ELF-1 (cell line): ENCODE results near the gene DCHS1.

Experiments
- DNase-seq: peaks from one replicate; pipeline ENCODE4 v3.0.0-alpha.2; 2016; ENCODE audit warnings: low read depth, low spot score

The DCHS1 gene

DNA sequence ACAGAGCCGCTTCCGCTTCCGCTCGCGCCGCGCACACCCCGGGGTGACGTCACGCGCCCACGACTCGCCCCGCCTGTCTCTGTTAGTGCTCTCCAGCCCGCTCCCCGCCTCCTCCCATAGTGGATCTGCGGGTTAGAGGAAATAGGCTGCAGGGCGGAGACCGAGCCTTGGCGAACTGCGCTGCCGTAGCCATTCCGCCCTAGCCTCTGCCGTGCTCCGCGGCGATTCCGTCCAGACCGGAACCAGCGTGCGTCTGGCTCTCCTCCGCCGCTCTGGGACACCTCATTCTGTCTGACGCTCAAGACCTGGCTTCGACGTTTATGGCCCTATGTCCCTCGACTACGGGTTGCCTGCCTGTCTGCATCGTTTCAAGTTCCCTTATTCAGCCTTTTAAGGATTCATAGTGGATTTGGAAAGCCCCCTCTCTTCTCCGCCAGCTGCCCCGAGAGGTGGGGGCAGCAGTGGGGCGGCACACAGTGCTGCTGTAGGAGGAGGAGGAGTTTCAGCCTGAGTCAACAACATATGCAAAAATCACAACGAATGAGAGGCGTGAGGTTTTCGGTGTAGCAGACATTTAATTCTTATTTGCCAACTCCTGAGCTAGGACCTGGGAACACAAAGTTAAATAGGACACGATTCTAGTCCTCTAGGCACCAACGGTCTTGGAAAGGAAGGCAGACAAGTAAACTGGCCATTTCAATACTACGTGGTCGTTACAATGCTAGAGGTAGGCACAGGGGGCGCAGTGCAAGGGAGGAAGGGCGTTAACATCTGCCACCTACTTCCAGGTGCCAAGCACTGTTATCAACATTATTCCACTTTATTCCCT lies 43.2 kb downstream of the DCHS1 start, which contains the start of gene TAF10:
TSS of gene TAF10 (minus strand) at position 4 of the 829 bp plus-strand sequence. CDS start 27 bp downstream, outside the sequence.
- peak; percentile 97 for DNase-seq

DNA sequence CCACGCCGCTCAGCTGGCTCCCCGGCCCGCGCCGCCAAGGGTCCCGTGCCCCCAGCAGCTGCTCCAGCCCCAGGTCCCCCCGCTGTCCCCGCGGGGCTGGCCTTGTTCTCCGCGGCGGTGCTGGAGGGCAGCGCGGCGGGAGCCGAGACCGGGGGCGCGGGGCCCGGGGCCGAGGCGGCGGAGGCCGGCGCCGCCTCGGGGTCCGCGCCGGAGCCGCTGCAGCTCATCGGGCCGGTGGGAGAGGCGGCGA lies 43.7 kb downstream of the DCHS1 start:
- DNase-seq, result no peak

DNA sequence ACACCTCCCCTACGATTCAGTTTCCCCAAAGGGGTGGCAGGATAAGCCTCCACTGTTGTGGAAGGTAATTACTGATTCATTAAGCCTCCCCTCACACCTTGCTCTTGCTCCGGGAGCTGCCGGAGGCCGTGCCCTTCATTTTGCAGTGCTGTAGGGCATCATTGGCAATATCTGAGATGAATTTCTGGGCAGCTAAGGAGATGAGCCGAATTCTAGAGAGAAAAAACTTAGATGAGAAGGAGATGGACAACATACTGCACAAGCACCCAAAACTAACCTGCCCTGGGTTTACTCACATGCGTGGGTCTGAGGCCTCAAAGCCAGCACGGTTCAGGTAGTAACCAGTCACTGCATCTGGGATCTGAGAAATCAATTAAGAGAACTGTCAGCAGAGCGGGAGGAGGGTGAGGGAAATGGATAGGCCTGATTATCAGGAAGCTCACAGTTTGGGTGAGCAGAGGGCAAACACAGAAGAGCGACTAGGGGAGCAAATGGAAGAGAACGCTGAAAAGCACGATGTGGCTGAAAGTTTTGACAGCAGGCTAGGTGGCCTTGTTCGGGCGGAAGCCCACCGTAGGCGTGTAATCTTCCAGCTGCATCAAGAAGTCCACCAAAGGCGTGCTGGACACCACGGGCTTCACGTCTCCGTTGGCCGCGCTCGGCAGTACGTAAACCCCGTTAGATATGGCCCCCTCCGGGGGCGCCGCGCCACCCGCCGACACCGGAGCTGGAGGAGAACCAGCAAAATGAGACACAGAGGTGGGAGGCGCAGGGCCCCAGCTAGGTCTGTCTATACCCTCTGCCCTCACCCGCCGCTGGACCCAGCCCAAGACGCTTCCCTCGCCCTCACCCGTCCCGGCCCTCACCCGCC lies 44.3 kb downstream of the DCHS1 start:
- DNase-seq, result peak; percentile 30

- DNase-seq, result no peak
Measured at GRCh38 chr11:6610591-6610990, 45.0 kb downstream of the DCHS1 start.

DNA sequence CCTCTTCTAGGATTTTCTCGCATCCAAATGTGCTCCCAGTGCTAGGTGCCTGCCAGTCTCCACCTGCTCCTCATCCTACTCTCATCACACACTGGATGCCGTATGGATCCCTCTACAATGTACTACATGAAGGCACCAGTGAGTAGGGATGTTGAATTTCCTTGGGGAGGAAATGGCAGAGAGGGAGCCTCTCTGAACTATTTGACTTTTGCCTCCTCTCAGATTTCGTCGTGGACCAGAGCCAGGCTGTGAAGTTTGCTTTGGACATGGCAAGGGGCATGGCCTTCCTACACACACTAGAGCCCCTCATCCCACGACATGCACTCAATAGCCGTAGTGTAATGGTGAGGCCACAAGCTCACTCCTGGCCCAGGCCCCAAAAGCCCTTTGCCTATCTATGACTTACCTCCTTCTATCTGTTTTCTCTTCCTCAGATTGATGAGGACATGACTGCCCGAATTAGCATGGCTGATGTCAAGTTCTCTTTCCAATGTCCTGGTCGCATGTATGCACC lies 46.0 kb downstream of the DCHS1 start:
- no peak for DNase-seq

DNA sequence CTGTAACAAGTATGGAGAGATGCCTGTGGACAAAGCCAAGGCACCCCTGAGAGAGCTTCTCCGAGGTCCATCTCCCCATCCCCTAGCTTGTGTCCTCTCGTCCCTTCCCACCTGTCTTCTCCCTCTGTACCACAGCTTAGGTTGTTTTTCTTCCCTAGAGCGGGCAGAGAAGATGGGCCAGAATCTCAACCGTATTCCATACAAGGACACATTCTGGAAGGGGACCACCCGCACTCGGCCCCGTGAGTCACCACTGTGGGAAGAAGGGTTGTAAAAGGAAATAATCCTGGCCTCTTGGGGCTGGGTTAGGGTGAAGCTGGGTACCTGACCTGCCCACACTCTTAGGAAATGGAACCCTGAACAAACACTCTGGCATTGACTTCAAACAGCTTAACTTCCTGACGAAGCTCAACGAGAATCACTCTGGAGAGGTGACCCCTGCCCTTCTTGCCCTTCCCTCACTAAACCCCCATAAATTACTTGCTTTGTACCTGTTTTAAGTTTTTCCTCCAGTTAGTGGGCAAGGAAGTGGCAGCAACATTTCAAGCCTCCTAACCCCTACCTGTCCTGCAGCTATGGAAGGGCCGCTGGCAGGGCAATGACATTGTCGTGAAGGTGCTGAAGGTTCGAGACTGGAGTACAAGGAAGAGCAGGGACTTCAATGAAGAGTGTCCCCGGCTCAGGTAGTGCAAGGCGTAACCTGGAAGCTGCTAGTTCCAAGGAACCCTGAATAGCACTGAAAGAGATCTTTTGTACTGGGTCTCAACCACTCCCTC lies 46.7 kb downstream of the DCHS1 start:
- DNase-seq, result no peak

GRCh38 chr11:6608011-6608410 lies 47.6 kb downstream of the DCHS1 start:
- no peak for DNase-seq

DNA sequence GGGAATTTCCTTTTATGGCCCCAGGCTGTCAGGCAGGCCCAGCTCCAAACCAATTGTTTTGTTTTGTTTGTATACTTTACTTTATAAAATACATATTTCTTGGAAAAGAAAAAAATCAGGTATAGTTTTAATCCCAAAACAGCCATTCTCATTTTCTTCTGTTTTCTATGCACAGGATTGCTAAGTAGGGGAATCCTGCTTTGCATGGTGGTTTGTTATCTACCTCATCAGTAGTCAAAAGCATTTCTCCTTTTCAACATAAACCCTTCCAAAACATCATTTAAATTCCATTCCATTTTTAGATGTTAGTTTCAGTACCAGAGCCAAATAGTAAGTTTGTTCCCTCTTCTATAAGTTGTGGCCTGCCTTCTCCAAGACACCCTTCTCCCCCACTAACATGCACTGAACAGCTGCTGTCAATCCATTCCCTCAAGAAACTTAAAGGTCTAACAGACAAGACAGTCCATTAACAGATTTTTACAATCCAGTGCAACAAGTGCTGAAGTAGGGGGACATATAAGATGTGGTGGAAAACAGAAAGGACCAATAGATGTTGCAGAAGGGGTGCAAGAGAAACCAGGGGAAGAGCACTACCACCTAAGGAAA lies 48.3 kb downstream of the DCHS1 start:
- no peak for DNase-seq

GRCh38 chr11:6606471-6607189 lies 49.0 kb downstream of the DCHS1 start:
- peak; percentile 97 for DNase-seq

DNA sequence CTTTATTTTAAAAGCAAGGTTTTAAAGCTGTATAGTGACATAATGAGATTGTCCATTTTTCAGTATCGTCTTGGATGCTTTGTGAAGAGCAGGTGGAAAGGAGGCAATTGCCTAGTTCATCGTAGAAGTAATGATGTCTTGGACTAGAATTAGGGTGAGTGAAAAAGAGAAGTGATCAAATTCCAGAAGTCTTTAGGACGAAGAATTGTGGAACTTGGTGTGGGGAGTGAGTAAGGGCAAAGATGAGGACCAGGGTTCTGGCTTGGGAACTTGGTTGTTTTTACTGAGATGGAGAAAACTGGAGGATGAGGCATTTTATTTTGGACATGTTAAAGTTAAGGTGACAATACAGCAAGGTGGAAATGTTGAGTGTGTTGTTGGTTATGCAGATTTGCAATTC lies 50.8 kb downstream of the DCHS1 start:
- DNase-seq, result no peak

DNA sequence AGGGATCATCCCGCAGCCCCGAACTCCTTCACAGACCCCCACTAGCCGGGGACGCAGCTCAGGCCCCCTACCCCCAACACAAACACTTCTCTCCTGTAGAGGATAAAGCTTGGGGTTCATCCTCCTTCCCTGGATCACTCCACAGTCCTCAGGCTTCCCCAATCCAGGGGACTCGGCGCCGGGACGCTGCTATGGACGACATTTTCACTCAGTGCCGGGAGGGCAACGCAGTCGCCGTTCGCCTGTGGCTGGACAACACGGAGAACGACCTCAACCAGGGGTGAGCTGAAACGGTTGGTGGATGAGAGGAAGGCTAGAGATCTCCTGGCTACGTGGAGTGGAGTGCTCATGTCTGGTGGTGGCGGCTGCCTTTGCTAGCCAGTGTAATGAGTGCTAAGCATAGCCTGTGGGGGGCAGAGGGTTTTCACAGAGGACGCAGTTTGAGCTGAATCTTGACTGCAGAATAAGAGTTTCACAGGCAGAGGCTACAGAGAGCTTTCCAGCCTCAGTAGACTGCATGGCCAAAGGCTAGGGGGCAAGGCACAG lies 51.5 kb downstream of the DCHS1 start:
- peak; percentile 65 for DNase-seq

DNA sequence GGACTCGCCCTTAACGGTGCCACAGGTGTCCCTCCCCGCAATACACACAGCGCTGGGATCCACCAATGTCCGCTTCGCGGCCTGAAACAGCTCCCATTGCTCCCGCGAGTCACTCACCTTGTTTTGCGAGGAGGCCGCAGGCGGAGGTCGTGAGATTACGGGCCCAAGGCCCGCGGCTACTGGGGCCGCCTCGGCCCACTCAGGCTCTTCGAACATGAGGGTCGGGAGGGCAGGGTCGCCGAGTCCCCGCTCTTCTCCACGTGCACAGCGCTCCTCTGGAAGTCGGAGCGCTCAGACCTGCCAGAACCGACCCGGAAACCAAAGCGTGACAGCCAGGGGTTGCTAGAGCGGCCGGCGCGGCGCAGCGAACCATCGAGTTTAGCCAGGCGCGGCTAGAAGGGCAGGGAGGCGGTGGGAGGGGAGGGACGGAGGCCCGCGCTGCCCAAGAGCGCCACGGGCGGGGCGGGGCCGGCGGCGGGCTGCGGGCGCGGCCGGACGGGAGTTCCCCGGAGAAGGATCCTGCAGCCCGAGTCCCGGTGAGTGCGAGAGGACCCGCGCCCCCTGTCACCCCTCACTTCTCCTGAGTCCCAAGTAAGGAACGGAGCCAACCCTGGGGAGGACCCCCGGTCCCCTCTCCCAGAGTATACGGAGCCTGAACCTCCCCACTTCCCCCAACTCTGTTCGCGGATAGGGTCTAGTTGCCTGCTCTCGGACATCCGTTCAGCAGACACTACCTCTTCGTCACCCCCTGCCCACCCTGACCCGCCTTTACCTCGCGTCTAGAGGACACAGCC lies 52.1 kb downstream of the DCHS1 start, which contains the start of the genes ILK and RRP8:
TSS of gene ILK (plus strand) at position 488 of the 794 bp plus-strand sequence. CDS start 498 bp downstream, outside the sequence.
TSS of gene RRP8 (minus strand) at position 330 of the 794 bp plus-strand sequence. CDS start at position 216, 114 bp downstream.
- DNase-seq, result peak; percentile 92

DNA sequence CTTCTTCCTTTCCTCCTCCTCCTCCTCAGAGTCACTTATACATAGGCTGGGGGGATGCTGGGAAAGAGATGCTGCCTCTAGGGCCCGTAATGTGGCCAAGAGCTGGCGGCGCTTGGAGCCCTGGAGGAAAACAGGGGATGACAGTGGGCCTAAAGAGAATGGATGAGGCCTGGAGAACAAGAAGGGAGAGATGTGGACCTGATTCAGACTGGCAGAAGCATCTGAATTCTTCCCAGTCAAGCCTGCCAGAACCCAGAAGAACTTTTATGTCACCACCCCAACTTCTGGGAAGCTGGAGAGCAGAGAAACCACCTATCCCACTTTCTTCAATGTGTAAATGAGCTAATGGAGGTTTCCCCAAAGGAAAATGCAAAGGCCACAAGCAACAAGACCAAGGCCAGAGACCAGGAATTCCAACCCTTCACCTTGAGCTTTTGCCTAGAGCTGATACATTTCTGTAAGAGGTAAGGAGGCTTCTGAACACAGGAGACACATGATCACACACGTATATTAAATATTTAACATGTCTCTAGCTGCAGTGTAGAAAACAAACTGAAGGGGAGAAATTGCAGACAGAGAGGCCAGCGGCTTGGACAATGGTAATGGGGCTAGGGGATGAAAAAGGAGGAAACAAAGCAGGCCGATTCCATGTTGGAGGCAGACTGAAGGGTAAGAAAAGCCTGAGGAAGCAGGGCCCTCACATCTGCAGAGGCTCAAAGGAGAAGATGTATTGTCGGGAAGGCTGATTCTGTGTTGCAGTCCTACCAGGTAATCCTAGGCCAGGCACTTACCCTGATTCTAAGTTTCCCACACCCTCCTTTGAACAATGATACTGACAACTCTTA lies 53.3 kb downstream of the DCHS1 start:
- DNase-seq, result no peak

DNA sequence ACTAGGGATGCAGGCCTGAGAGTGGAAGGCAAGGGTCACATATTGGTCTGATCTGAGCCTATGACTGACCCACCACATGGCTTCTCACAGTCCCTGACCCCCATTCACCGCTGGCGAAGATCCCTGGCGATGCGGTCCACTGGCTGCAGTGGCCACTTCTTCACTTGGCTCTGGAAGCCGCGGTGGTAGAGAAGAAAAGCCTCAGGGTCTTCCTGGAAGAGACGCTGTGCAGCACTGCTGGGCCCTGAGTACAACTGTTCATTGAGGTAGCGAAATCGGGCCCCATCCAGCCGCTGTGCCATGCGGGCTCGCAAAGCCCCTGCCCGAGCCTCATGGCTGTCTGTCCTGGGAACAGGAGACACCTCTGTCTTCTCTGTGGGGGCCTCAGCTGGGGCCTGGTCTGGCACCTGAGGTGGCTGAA lies 54.6 kb downstream of the DCHS1 start:
- DNase-seq, result no peak

DNA sequence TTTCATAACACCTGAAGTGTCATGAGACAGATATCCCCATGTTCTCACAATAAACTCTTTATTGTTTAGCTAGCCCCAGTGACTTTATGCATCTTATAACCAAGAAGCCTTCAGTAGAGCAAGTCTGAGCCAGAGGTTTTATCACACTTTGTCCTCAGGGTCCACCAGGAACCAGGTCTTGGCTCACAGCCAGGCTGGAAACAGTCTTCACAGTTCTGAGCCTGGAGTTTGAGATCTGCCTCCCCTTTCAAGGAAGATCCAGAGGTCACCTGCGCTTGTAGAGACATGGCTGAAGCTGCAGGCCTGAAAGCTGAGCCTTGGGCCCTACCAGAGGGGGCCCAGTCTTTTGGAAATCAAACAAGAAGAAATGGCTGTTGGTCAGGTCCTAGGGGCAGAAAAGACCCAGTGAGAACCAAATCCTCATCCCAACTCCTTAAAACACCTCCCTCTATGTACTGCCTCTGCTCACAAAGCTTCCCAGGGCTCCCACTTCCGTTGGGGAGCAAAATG lies 55.7 kb downstream of the DCHS1 start:
- DNase-seq, result no peak

GRCh38 chr11:6599449-6599848 lies 56.2 kb downstream of the DCHS1 start:
- no peak for DNase-seq

GRCh38 chr11:6598555-6598954 lies 57.1 kb downstream of the DCHS1 start:
- DNase-seq, result no peak

DNA sequence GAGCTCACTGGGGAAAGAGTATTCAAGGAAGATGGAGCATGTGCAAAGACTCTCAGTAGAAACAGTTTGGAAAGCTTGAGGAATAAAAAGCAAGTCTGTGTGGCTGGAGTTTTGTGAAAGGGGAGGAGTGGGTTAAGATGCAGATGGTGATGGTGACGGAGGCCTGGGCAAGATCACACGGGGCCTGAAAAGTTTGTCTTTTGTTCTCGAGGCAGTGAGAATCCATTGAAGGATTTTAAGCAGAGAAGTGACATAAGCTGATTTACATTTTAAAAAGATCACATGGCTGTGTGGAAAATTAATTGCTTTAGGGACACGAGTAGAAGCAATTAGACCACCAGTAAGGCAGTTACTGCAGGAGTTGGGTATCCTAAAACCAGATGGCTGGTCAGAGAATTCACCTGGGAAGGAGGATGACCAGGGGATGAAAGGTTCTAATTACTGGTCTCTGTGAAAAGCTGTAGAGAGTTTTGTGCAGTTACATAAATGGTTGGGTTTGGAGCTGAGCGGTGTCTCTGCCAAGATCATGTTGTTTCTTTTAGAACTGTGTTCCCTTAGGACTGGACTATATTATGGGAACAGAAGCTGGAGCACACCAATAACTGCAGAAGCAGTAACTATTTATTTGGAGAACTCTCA lies 59.3 kb downstream of the DCHS1 start:
- DNase-seq, result no peak
